Activated CD4-positive, alpha-beta T cell treated with anti-CD3 and anti-CD28 coated beads for 24 hours (primary cell): ENCODE data around the gene ACTG1.

Source experiments
- DNase-seq, 2 donors: peaks; one replicate each; pipeline ENCODE4 v3.0.0-alpha.2; 2020; ENCODE audit warnings: low read depth in 2 of 2

The ACTG1 gene

GRCh38 chr17:81481815-81482505 is 30.6 kb downstream of the ACTG1 start:
- no peak for DNase-seq

GRCh38 chr17:81481073-81481799 is 31.4 kb downstream of the ACTG1 start:
- DNase-seq = peak in 1 of 2 donors; percentile 16

GRCh38 chr17:81480140-81481072 is 32.2 kb downstream of the ACTG1 start:
- DNase-seq = no peak

- no peak for DNase-seq
Observed at GRCh38 chr17:81479175-81480071, 33.2 kb downstream of the ACTG1 start.

GRCh38 chr17:81478119-81478518 is 34.5 kb downstream of the ACTG1 start:
- DNase-seq = no peak

GRCh38 chr17:81477173-81477572 is 35.4 kb downstream of the ACTG1 start:
- no peak for DNase-seq

GRCh38 chr17:81476635-81477034 is 36.0 kb downstream of the ACTG1 start:
- DNase-seq = no peak

- no peak for DNase-seq
Observed at GRCh38 chr17:81476097-81476496, 36.5 kb downstream of the ACTG1 start.

- DNase-seq = no peak
Observed at GRCh38 chr17:81474958-81475357, 37.6 kb downstream of the ACTG1 start.

- DNase-seq = no peak
Observed at GRCh38 chr17:81473019-81473418, 39.6 kb downstream of the ACTG1 start.

GRCh38 chr17:81471818-81472456 is 40.7 kb downstream of the ACTG1 start:
- DNase-seq = no peak

GRCh38 chr17:81470944-81471817 is 41.4 kb downstream of the ACTG1 start:
- no peak for DNase-seq

- DNase-seq = no peak
Observed at GRCh38 chr17:81470270-81470943, 42.2 kb downstream of the ACTG1 start.

GRCh38 chr17:81469266-81469665 is 43.3 kb downstream of the ACTG1 start:
- DNase-seq = no peak

- DNase-seq = no peak
Observed at GRCh38 chr17:81468770-81469121, 43.9 kb downstream of the ACTG1 start.

GRCh38 chr17:81468111-81468769 is 44.4 kb downstream of the ACTG1 start:
- DNase-seq = no peak

GRCh38 chr17:81466564-81467472 is 45.8 kb downstream of the ACTG1 start:
- no peak for DNase-seq

- no peak for DNase-seq
Observed at GRCh38 chr17:81465910-81466309, 46.7 kb downstream of the ACTG1 start.
